HepG2 (cell line): ENCODE data around the gene UQCRHL. TPM values are rescaled to one million over a fixed set of nuclear protein-coding genes. Genes with fewer than 3 reads are reported as not detected.

ENCODE experiments used
- CC2D1A ChIP-seq: sonication (generic); formaldehyde crosslinking; IDR thresholded peaks from 2 replicates; pipeline ENCODE4 v1.8.1; 2023; ENCODE audit warnings: mild to moderate bottlenecking, missing genetic modification reagents
- ETV6 ChIP-seq: sonication (generic); formaldehyde crosslinking; conservative IDR thresholded peaks from 2 replicates; pipeline ENCODE4 v1.4.0; 2020; ENCODE audit warnings: missing genetic modification reagents
- HOXA7 ChIP-seq: sonication (generic); formaldehyde crosslinking; IDR thresholded peaks from 2 replicates; pipeline ENCODE4 v1.8.1; 2022; ENCODE audit warnings: mild to moderate bottlenecking, missing genetic modification reagents, moderate library complexity
- KLF12 ChIP-seq: sonication (generic); formaldehyde crosslinking; IDR thresholded peaks from 2 replicates; pipeline ENCODE4 v1.4.0; 2020; ENCODE audit warnings: missing genetic modification reagents, borderline replicate concordance
- PAX8 ChIP-seq: sonication (generic); formaldehyde crosslinking; IDR thresholded peaks from 2 replicates; pipeline ENCODE4 v1.8.0; 2022; ENCODE audit warnings: mild to moderate bottlenecking, missing genetic modification reagents, borderline replicate concordance
- RAD51 ChIP-seq: fragments of 450-650 bp; IDR thresholded peaks from 2 replicates; pipeline ENCODE4 v1.6.1; 2016; ENCODE audit warnings: borderline replicate concordance
- SMYD3 ChIP-seq: sonication (generic); formaldehyde crosslinking; IDR thresholded peaks from 2 replicates; pipeline ENCODE4 v1.8.1; 2023; ENCODE audit warnings: mild to moderate bottlenecking, missing genetic modification reagents
- WIZ ChIP-seq: sonication (generic); formaldehyde crosslinking; IDR thresholded peaks from 2 replicates; pipeline ENCODE4 v1.5.1; 2020; ENCODE audit warnings: mild to moderate bottlenecking, missing genetic modification reagents
- YEATS2 ChIP-seq: sonication (generic); formaldehyde crosslinking; IDR thresholded peaks from 2 replicates; pipeline ENCODE4 v1.4.0; 2020; ENCODE audit warnings: missing genetic modification reagents, borderline replicate concordance
- ZEB1 ChIP-seq: IDR thresholded peaks from 2 replicates; pipeline ENCODE4 v1.6.1; 2012; ENCODE audit warnings: mild to moderate bottlenecking, low read depth, inconsistent platforms; ENCODE audit not compliant: insufficient replicate concordance
- ZFAT ChIP-seq: sonication (generic); formaldehyde crosslinking; conservative IDR thresholded peaks from 2 replicates; pipeline ENCODE4 v1.8.1; 2023; ENCODE audit warnings: missing genetic modification reagents, inconsistent platforms
- ZMYM4 ChIP-seq: sonication (generic); formaldehyde crosslinking; IDR thresholded peaks from 2 replicates; pipeline ENCODE4 v1.8.1; 2023; ENCODE audit warnings: mild to moderate bottlenecking, missing genetic modification reagents
- ZNF207 ChIP-seq: fragments of 450-650 bp; IDR thresholded peaks from 2 replicates; pipeline ENCODE4 v1.6.1; 2016; ENCODE audit warnings: antibody characterized with exemption, borderline replicate concordance
- ZNF546 ChIP-seq: sonication (generic); formaldehyde crosslinking; conservative IDR thresholded peaks from 2 replicates; pipeline ENCODE4 v1.8.1; 2023; ENCODE audit warnings: mild to moderate bottlenecking, missing genetic modification reagents
- ZNF580 ChIP-seq: IDR thresholded peaks from 2 replicates; pipeline ENCODE4 v1.6.1; 2016; ENCODE audit warnings: low read depth, borderline replicate concordance
- ZNF672 ChIP-seq: sonication (generic); formaldehyde crosslinking; IDR thresholded peaks from 2 replicates; pipeline ENCODE4 v1.8.1; 2022; ENCODE audit warnings: missing genetic modification reagents
- ZNF678 ChIP-seq: sonication (generic); formaldehyde crosslinking; IDR thresholded peaks from 2 replicates; pipeline ENCODE4 v1.4.0; 2020; ENCODE audit warnings: mild to moderate bottlenecking, missing genetic modification reagents
- ZNF770 ChIP-seq: sonication (generic); formaldehyde crosslinking; IDR thresholded peaks from 2 replicates; pipeline ENCODE4 v1.5.0; 2020; ENCODE audit warnings: mild to moderate bottlenecking, missing genetic modification reagents
- polyA plus RNA-seq, 8 experiments: library from polyadenylated mRNA; depleted of rRNA in 3 of 8; stranded (reverse) in 7 of 8; unstranded in 1 of 8; fragments of >200 nt; fragmentation: Illumina TruSeq in 4 of 8; extraction: Trizol in 4 of 8; gene quantifications; 2 replicates each; pipeline versions ENCODE4 v1.2.1 to v1.2.3, GENCODE V29; 2011 to 2016; ENCODE audit warnings: low read depth in 4 of 8, missing spikeins in 1 of 8, mixed read lengths in 1 of 8; ENCODE audit not compliant: insufficient read depth in 1 of 8
- total RNA-seq, 5 experiments: library from RNA; depleted of rRNA; stranded (reverse); fragments of >200 nt; fragmentation: Illumina TruSeq; extraction: Trizol; gene quantifications; 2 replicates each; pipeline ENCODE4 v1.2.3, GENCODE V29; 2016; ENCODE audit warnings: low read depth in 1 of 5
- TF ChIP-seq, protein P1 (sequence below): sonication (generic); formaldehyde crosslinking; IDR thresholded peaks from 2 replicates; pipeline ENCODE4 v1.4.0; 2020; ENCODE audit warnings: mild to moderate bottlenecking, missing genetic modification reagents

The UQCRHL gene
- total and polyA plus RNA-seq, 2 of the 13 experiments (the other 11 are each of a cell fraction or from before 2014, with no cell fraction given) = 1.8 to 2.3 TPM

- TF ChIP-seq, protein P1, sequence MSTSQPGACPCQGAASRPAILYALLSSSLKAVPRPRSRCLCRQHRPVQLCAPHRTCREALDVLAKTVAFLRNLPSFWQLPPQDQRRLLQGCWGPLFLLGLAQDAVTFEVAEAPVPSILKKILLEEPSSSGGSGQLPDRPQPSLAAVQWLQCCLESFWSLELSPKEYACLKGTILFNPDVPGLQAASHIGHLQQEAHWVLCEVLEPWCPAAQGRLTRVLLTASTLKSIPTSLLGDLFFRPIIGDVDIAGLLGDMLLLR (CRISPR knock-in tag) = peak; percentile 75
- TF ChIP-seq PAX8 (CRISPR knock-in tag) (0 out of 2 replicates have a peak, but pooled peaks have one; percentile 63), KLF12 (CRISPR knock-in tag) (no peak; the same call in 1 of the 2 replicates), ZNF678 (CRISPR knock-in tag) (no peak), WIZ (CRISPR knock-in tag) (no peak), SMYD3 (CRISPR knock-in tag) (no peak), ETV6 (CRISPR knock-in tag) (no peak), YEATS2 (CRISPR knock-in tag) (peak; percentile 33; the same call in 1 of the 2 replicates), ZNF672 (no peak), ZFAT (CRISPR knock-in tag) (no peak), RAD51 (no peak), ZNF546 (CRISPR knock-in tag) (no peak), ZMYM4 (CRISPR knock-in tag) (peak; percentile 34; the same call in 1 of the 2 replicates), ZNF580 (CRISPR knock-in tag) (no peak; the same call in 1 of the 2 replicates), ZNF770 (CRISPR knock-in tag) (peak; percentile 92), ZEB1 (peak; percentile 72), CC2D1A (CRISPR knock-in tag) (no peak), ZNF207 (no peak), HOXA7 (CRISPR knock-in tag) (no peak)
Observed at GRCh38 chr1:15799928-15800835, 7.3 kb downstream of the UQCRHL start (continued).
